ENCODE measurements around the gene KIAA1671. TPM values are rescaled to one million over a fixed set of nuclear protein-coding genes. Genes with fewer than 3 reads are reported as not detected.

KIAA1671 gene
- total and polyA plus RNA-seq, 2 of the 4 experiments (the other 2 are of a cell fraction), result 0.02 TPM; not detected in 1

GRCh38 chr22:24937114-24937513, 15.4 kb upstream of the KIAA1671 start:
- Histone ChIP-seq H3K18ac (ENCODE audit: low read depth, low read length) (no peak overlapping the region), H3K27ac (ENCODE audit: insufficient read depth, low read length) (no peak overlapping the region), H3K56ac (ENCODE audit: extremely low read depth, insufficient read depth, low read length) (no peak overlapping the region), H3K4me2 (ENCODE audit: low read depth, low read length) (no peak overlapping the region), H2BK5ac (ENCODE audit: low read depth, low read length, poor library complexity, severe bottlenecking) (no peak overlapping the region), H3K4me1 (ENCODE audit: control insufficient read depth, insufficient read depth, low read length) (no peaks in the 10 kb centered on the region), H3K79me1 (ENCODE audit: low read depth in 1 of 2, low read length in 2 of 2) (no peaks in the 10 kb centered on the region), H2AK5ac (ENCODE audit: low read depth, low read length) (no peak overlapping the region), H2AFZ (replicated peaks; ENCODE audit: low read length, poor library complexity) (no peak overlapping the region), H3K36me3 (ENCODE audit: control insufficient read depth, insufficient read depth, low read length) (no peaks in the 10 kb centered on the region), H4K5ac (ENCODE audit: low read depth, low read length) (no peak overlapping the region), H3K9me1 (ENCODE audit: insufficient read depth, low read length) (no peaks in the 10 kb centered on the region), H3K4ac (ENCODE audit: low read depth, low read length) (no peak overlapping the region), H3K14ac (replicated peaks; ENCODE audit: low read depth, low read length) (no peak overlapping the region), H2BK15ac (ENCODE audit: low read depth, low read length) (no peak overlapping the region), H3K9ac (ENCODE audit: low read depth, low read length) (no peak overlapping the region), H3K23ac (ENCODE audit: low read depth, low read length) (no peak overlapping the region), H3K9me3 (ENCODE audit: control insufficient read depth, insufficient read depth, low read length) (no peaks in the 10 kb centered on the region), H4K8ac (ENCODE audit: low read depth in 2 of 2, low read length in 2 of 2) (no peak overlapping the region), H3K27me3 (ENCODE audit: control insufficient read depth, insufficient read depth, low read length) (no peaks in the 10 kb centered on the region), H3K4me3 (ENCODE audit: insufficient read depth, low read depth, low read length) (no peak overlapping the region), H4K91ac (ENCODE audit: insufficient read depth, low read depth, low read length) (no peak overlapping the region), H2BK120ac (ENCODE audit: low read depth, low read length) (no peak overlapping the region), H2BK20ac (ENCODE audit: low read depth, low read length) (no peak overlapping the region), H2AK9ac (replicated peaks; ENCODE audit: low read depth, low read length, poor library complexity) (no peak overlapping the region), H4K20me1 (ENCODE audit: insufficient read depth, low read length) (no peaks in the 10 kb centered on the region)
- ATAC-seq (ENCODE audit: low read depth), result no peak
- no TSS peak for BruUV-seq (replicated peaks)
- WGBS, 2 experiments (ENCODE audit: extremely low coverage in 2 of 2, insufficient read length in 1 of 2), result 13% methylated on average over 1 of the region's 2 CpGs; no CpG with 5 or more reads in 1 of the 2 experiments
- dilution Hi-C loops (cut with HindIII; ENCODE audit: low sequenced_read_pairs, unreplicated experiment), result no loop called here
- POLR2A ChIA-PET (ENCODE audit: unreplicated experiment), result no interaction called here
- intact Hi-C loops (cut with micrococcal nuclease), result loop anchor here (5.0 kb wide), 1 partner anchor 165 kb away; the partner anchor contains the start of gene PIWIL3
- in situ Hi-C loops (cut with MboI; ENCODE audit: low sequenced_read_pairs), result no loop called here
- TF ChIP-seq POLR2A (IDR thresholded peaks at IDR 0.05; ENCODE audit: low read depth, low read length), result no peak
- TF ChIP-seq MAFK (IDR thresholded peaks at IDR 0.05; ENCODE audit: low read depth, low read length), result no peak
- no peak for TF ChIP-seq MAZ (IDR thresholded peaks at IDR 0.05; ENCODE audit: borderline replicate concordance, low read depth, low read length)
- TF ChIP-seq RAD21 (IDR thresholded peaks at IDR 0.05; ENCODE audit: low read length), result no peak
- no peak for TF ChIP-seq RCOR1 (IDR thresholded peaks at IDR 0.05; ENCODE audit: insufficient replicate concordance, low read length)
- no peak for TF ChIP-seq USF2 (IDR thresholded peaks at IDR 0.05; ENCODE audit: low read depth, low read length)
- TF ChIP-seq CTCF (conservative IDR thresholded peaks at IDR 0.05; ENCODE audit: low read depth, low read length), result no peak
- no peak for TF ChIP-seq RFX5 (IDR thresholded peaks at IDR 0.05; ENCODE audit: low read depth, low read length)
- no peak for TF ChIP-seq FOS (IDR thresholded peaks at IDR 0.05; ENCODE audit: low read depth, low read length)
- TF ChIP-seq SMC3 (IDR thresholded peaks at IDR 0.05; ENCODE audit: low read depth, low read length), result no peak
- no peak for TF ChIP-seq MXI1 (IDR thresholded peaks at IDR 0.05; ENCODE audit: borderline replicate concordance, low read depth, low read length)
- TF ChIP-seq ELK1 (IDR thresholded peaks at IDR 0.05; ENCODE audit: borderline replicate concordance, low read depth, low read length), result no peak
- TF ChIP-seq BHLHE40 (IDR thresholded peaks at IDR 0.05; ENCODE audit: low read depth, low read length), result no peak
- TF ChIP-seq NFE2L2 (IDR thresholded peaks at IDR 0.05; ENCODE audit: low read depth, low read length), result no peak
- TF ChIP-seq CHD1 (IDR thresholded peaks at IDR 0.05; ENCODE audit: low read depth, low read length), result no peak
- CTCF ChIA-PET, result interaction anchor here (0.7 kb wide), 1 partner anchor 11 kb away, joined by 3 read pairs; no protein-coding TSS in a partner anchor
- DNase-seq, result no peak
